Panc1 (cell line): ENCODE results near the gene MDGA2. TPM values are rescaled to one million over a fixed set of nuclear protein-coding genes. Genes with fewer than 3 reads are reported as not detected.
"Not testable (repeated sequence)": the region's sequence is repeated elsewhere in the genome, so short reads cannot be mapped to it uniquely, and the experiment has no call there.

ENCODE experiments used
- ATAC-seq: fragments of 200-7000 bp; cut with Tn5 transposase; 2 replicates; pipeline ENCODE4 v1.9.1; 2020; ENCODE audit warnings: mild to moderate bottlenecking, moderate library complexity
- BruUV-seq: library from RNA; stranded (reverse); fragments of 400-500 nt; replicated peaks from 2 replicates; lab custom pipeline; 2021; lab: Mats Ljungman, UMichigan
- CTCF ChIA-PET: fragments of 300-600 bp; sonication (Branson Sonifier 250); formaldehyde crosslinking; loops from one replicate; lab custom pipeline; 2022; ENCODE audit warnings: antibody characterized with exemption; lab: Charles Lee
- POLR2A ChIA-PET: fragments of 300-600 bp; sonication (Branson Sonifier 250); formaldehyde crosslinking; loops from one replicate; lab custom pipeline; 2022; ENCODE audit warnings: antibody characterized with exemption; lab: Charles Lee
- DNase-seq: peaks from one replicate; pipeline ENCODE4 v3.0.0-alpha.2; 2010; ENCODE audit warnings: low read depth, low spot score
- H3K27ac ChIP-seq: 2 replicates; pipeline ENCODE4 v1.5.1; 2011; ENCODE audit warnings: mild to moderate bottlenecking, low read length, inconsistent platforms
- H3K27me3 ChIP-seq: fragments of 200-500 bp; sonication (Bioruptor generic); 2 replicates; pipeline ENCODE4 v1.6.0; 2014; ENCODE audit warnings: low read length, inconsistent platforms; ENCODE audit not compliant: control insufficient read depth, insufficient read depth
- H3K36me3 ChIP-seq: fragments of 200-500 bp; sonication (Bioruptor generic); 2 replicates; pipeline ENCODE4 v1.5.1; 2014; ENCODE audit warnings: inconsistent platforms, mild to moderate bottlenecking, low read length, moderate library complexity; ENCODE audit not compliant: control insufficient read depth, insufficient read depth
- H3K4me1 ChIP-seq: 2 replicates; pipeline ENCODE4 v1.5.1; 2011; ENCODE audit warnings: inconsistent platforms, mild to moderate bottlenecking, low read length, moderate library complexity; ENCODE audit not compliant: control insufficient read depth, insufficient read depth
- H3K4me3 ChIP-seq, 2 experiments: 2 replicates each; pipeline ENCODE4 v1.5.1; 2011 to 2012; ENCODE audit warnings: low read depth in 2 of 2, low read length in 2 of 2, mild to moderate bottlenecking in 2 of 2, inconsistent platforms in 1 of 2, moderate library complexity in 1 of 2
- H3K9me3 ChIP-seq: fragments of 200-500 bp; sonication (Bioruptor generic); 2 replicates; pipeline ENCODE4 v1.5.1; 2014; ENCODE audit warnings: low read depth, mild to moderate bottlenecking, inconsistent platforms, low read length, moderate library complexity; ENCODE audit not compliant: control insufficient read depth, insufficient read depth
- CTCF ChIP-seq: fragments of 450-650 bp; IDR thresholded peaks from 2 replicates; pipeline ENCODE4 v1.5.1; 2017; ENCODE audit warnings: mild to moderate bottlenecking
- POLR2AphosphoS5 ChIP-seq: IDR thresholded peaks from 2 replicates; pipeline ENCODE4 v1.6.1; 2012; ENCODE audit warnings: mild to moderate bottlenecking, low read depth, low read length, moderate library complexity
- REST ChIP-seq, 2 experiments: IDR thresholded peaks; 2 replicates each; pipeline ENCODE4 v1.6.1; 2011 to 2012; ENCODE audit warnings: low read depth in 2 of 2, control low read depth in 1 of 2, low read length in 1 of 2, mild to moderate bottlenecking in 1 of 2, moderate library complexity in 1 of 2; ENCODE audit not compliant: insufficient read depth in 1 of 2
- SIN3A ChIP-seq: IDR thresholded peaks from 2 replicates; pipeline ENCODE4 v1.6.1; 2012; ENCODE audit warnings: low read depth, mild to moderate bottlenecking, low read length, moderate library complexity, borderline replicate concordance; ENCODE audit not compliant: insufficient read depth
- TCF7L2 ChIP-seq: IDR thresholded peaks from 2 replicates; pipeline ENCODE4 v1.6.1; 2011; ENCODE audit warnings: mild to moderate bottlenecking, low read depth, low read length, inconsistent platforms
- in situ Hi-C: cut with HindIII; loops from 2 replicates; pipeline ENCODE4 v1.10.0; 2016; ENCODE audit warnings: low sequenced_read_pairs, low pct_unique_long_range_greater_than_20kb
- intact Hi-C: fragments of 100-400 bp; cut with micrococcal nuclease; formaldehyde crosslinking; loops from one replicate; pipeline ENCODE4 v1.10.0; 2022; ENCODE audit not compliant: unreplicated experiment
- total RNA-seq: library from RNA; stranded (reverse); gene quantifications from one replicate; pipeline ENCODE4 v1.2.1, GENCODE V29; 2021; ENCODE audit not compliant: unreplicated experiment

The MDGA2 gene
- total RNA-seq, 1 experiment from 2014 or later: not detected

DNA sequence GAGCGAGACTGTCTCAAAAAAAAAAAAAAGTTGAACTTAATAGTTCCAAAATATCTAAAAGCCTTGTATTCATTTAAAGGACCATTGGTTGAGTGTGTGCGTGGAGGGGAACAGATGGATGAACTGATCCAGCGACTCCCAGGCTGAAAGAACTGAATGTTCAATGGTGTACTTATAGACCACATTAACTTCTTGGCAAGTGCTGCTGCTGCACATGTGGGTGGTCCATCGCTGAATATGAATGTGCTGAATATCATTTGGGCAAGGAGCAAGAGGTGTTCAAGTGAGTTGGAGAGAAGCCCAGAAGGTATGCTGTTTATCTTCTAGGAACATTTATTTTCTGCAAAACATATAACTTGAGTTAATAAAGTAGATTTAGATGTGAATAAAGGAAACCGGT lies 734.8 kb downstream of the MDGA2 start:
- POLR2A ChIA-PET: no interaction called here
- in situ Hi-C loops (no loop called here), intact Hi-C loops (no loop called here)
- ATAC-seq (no peak), DNase-seq (no peak)
- TF ChIP-seq TCF7L2 (no peak), SIN3A (no peak), CTCF (no peak)
- H3K27ac ChIP-seq: no peak overlapping the region
- CTCF ChIA-PET: no interaction called here
- BruUV-seq: no TSS peak
- H3K36me3 ChIP-seq: no peaks in the 10 kb centered on the region
- H3K27me3 ChIP-seq: no peaks in the 10 kb centered on the region
- H3K4me1 ChIP-seq: no peaks in the 10 kb centered on the region
- no peaks in the 10 kb centered on the region for H3K9me3 ChIP-seq
- no peak overlapping the region for H3K4me3 ChIP-seq

DNA sequence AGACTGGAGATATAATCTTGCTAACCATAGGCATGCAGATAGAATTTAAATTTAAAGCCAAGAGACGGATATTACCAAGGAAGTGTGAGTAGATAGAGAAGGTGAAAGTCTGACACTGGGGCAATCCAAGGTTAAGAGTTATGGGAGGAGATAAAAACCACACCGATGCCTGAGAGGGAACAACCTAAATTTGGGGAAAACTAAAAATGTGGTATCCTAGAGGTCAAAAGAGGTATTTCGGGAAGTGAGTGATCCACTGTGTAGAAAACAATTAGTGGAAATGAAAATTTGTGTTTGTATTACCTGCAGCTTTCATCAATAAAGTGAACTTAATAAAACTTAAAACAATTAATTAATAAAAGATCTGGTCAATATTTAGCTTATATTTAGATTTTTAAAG lies 754.9 kb downstream of the MDGA2 start:
- no peaks in the 10 kb centered on the region for H3K27me3 ChIP-seq
- TF ChIP-seq TCF7L2 (no peak), REST (IDR thresholded peaks at IDR 0.05; ENCODE audit: insufficient read depth in 1 of 2, low read depth in 2 of 2, low read length in 1 of 2) (no peak), POLR2AphosphoS5 (no peak), SIN3A (no peak), CTCF (no peak)
- intact Hi-C loops (no loop called here), in situ Hi-C loops (no loop called here)
- no peak overlapping the region for H3K27ac ChIP-seq
- no peaks in the 10 kb centered on the region for H3K9me3 ChIP-seq
- no peaks in the 10 kb centered on the region for H3K36me3 ChIP-seq
- DNase-seq (no peak), ATAC-seq (no peak)
- H3K4me3 ChIP-seq: no peak overlapping the region
- POLR2A ChIA-PET: no interaction called here
- BruUV-seq: no TSS peak
- CTCF ChIA-PET: no interaction called here
- H3K4me1 ChIP-seq: no peaks in the 10 kb centered on the region

DNA sequence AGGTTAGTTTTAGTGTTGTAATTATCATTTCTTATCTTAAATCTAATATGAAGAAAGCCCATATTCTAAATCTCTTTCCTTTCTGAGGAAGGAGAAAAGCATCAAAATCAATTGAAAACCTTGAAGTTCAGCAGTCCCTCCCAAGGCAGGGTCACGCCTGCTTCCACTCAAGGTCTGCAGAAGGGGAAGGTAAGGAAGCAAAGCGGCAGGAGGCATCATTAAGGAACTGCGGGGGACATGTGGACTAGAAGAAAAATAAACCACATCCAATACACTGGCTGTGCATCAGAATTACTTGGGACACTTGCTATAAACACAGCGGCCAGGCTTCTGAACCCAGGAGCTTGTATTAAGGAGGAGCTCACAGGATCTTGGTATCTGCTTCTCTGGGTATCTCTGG lies 759.9 kb downstream of the MDGA2 start:
- POLR2A ChIA-PET, H3K4me1 ChIP-seq, H3K27me3 ChIP-seq, DNase-seq, H3K36me3 ChIP-seq, intact Hi-C loops, in situ Hi-C loops, H3K4me3 ChIP-seq, BruUV-seq, H3K27ac ChIP-seq, ATAC-seq, CTCF ChIA-PET, H3K9me3 ChIP-seq: not testable (repeated sequence)
